SU-DHL-6 (cell line): ENCODE measurements around the gene PTP4A2.

ENCODE experiments used
- CTCF ChIP-seq: fragments of 200-600 bp; sonication (generic); IDR thresholded peaks from one replicate; pipeline ENCODE4 v1.5.1; 2017; ENCODE audit warnings: antibody characterized with exemption, mild to moderate bottlenecking, low read length, moderate library complexity; ENCODE audit not compliant: insufficient read depth, poor library complexity, severe bottlenecking
- EZH2phosphoT487 ChIP-seq: fragments of 200-600 bp; sonication (generic), shearing (Covaris generic); conservative IDR thresholded peaks from 2 replicates; pipeline ENCODE4 v1.6.1; 2018; ENCODE audit warnings: mild to moderate bottlenecking, antibody characterized with exemption, low read length, moderate library complexity, mixed read lengths

- no peak for TF ChIP-seq CTCF
- TF ChIP-seq EZH2phosphoT487 = no peak
Measured at GRCh38 chr1:31905093-31905509, 33.1 kb downstream of the PTP4A2 start.
